Stimulated activated naive CD8-positive, alpha-beta T cell treated with anti-CD3 and anti-CD28 coated beads, Interleukin-15, Interleukin-2, amounts not matched to agents 100 ng/mL and 50 ng/mL, for 24 hours (primary cell): ENCODE measurements around the gene DUS2.
"Not testable (repeated sequence)": the region's sequence is repeated elsewhere in the genome, so short reads cannot be mapped to it uniquely, and the experiment has no call there.

Source experiments
- H3K27ac Mint-ChIP-seq: one replicate; pipeline ENCODE4 v1.8.0; 2021; ENCODE audit warnings: mild to moderate bottlenecking, mixed read lengths
- H3K27me3 Mint-ChIP-seq: one replicate; pipeline ENCODE4 v1.8.0; 2021; ENCODE audit warnings: mixed read lengths
- H3K36me3 Mint-ChIP-seq: one replicate; pipeline ENCODE4 v1.8.0; 2021; ENCODE audit warnings: low read depth, mixed read lengths
- H3K4me1 Mint-ChIP-seq: one replicate; pipeline ENCODE4 v1.8.0; 2021; ENCODE audit warnings: low read depth, mixed read lengths
- H3K4me3 Mint-ChIP-seq: one replicate; pipeline ENCODE4 v1.8.0; 2021; ENCODE audit warnings: mild to moderate bottlenecking, mixed read lengths
- H3K9me3 Mint-ChIP-seq: one replicate; pipeline ENCODE4 v1.8.0; 2021; ENCODE audit warnings: mixed read lengths

DUS2 gene

DNA sequence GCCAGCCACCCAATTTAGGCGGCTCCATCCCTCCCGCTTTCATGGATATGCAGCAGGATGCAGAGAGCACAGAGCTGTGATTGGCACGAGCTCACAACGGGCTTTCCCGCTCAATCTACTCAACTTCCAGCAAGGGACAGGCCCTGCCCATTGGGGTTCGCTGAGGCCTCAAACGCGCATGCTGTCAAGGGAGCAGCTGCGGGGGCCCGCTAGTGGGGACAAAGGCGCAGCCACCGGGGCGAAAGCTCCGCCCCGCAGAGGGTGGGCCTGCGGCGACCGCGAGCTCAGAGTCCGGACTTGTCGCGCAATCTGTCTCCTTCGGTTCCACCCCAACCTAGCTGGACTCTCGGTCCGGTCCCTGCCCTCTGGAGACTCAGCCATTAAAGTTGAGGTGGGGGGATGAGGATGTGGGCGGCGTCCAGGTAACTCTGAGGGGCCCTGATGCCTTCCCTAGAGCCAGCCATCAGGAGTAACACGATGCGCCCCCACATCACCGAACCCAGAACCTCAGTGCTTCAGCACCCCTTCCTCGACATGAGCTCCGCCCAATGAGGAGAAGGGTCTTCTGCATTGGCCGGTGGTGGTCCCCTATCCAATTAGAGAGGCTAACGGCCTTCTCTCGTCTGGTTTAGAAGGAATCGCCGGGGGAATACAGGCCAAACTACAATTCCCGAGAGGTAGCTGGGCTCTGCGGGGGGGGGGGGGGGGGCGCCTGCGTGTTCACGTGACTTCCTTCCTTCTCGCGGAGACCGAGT is 61.6 kb downstream of the DUS2 start:
- Mint-ChIP-seq H3K36me3 (peaks cover 16% of the 10 kb centered on the region), H3K9me3 (no peaks in the 10 kb centered on the region), H3K27ac (peak overlapping the region; percentile 85), H3K4me1 (peaks cover 70% of the 10 kb centered on the region), H3K4me3 (peak overlapping the region; percentile 81), H3K27me3 (no peaks in the 10 kb centered on the region)

DNA sequence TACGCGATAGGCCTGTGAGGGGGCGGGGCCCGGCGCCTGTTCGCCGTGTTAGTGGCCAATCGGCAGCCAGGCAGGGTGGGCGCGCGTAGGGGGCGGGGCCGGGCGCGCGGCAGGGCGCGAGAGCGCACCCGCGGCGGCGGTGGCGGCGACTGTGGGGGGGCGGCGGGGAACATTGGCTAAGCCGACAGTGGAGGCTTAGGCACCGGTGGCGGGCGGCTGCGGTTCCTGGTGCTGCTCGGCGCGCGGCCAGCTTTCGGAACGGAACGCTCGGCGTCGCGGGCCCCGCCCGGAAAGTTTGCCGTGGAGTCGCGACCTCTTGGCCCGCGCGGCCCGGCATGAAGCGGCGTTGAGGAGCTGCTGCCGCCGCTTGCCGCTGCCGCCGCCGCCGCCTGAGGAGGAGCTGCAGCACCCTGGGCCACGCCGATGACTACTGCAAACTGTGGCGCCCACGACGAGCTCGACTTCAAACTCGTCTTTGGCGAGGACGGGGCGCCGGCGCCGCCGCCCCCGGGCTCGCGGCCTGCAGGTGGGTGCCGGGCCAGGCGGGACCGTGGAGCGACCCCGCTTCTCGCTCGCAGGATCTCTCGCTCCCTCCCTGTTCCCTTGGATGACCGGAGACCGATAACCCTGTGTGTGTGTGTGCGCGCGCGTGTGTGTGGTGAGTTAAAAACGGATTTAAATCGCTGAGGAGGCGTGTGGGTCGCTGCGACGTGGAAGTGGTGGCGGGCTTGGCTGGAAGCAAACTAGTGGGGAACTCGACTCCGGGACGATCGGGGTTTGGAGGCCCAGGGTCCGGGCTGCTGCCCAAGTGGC is 62.4 kb downstream of the DUS2 start, which contains the start of gene NFATC3:
TSS of gene NFATC3 (plus strand) at position 112 of the 813 bp plus-strand sequence. CDS start at position 424, 312 bp downstream.
- H3K4me1 Mint-ChIP-seq, result peaks cover 70% of the 10 kb centered on the region
- peak within 1 kb of the TSS; percentile 86 for H3K27ac Mint-ChIP-seq
- peaks cover 16% of the 10 kb centered on the region for H3K36me3 Mint-ChIP-seq
- no peaks in the 10 kb centered on the region for H3K27me3 Mint-ChIP-seq
- H3K9me3 Mint-ChIP-seq, result no peaks in the 10 kb centered on the region
- peak within 1 kb of the TSS; percentile 93 for H3K4me3 Mint-ChIP-seq

GRCh38 chr16:68086336-68086841 is 63.3 kb downstream of the DUS2 start:
- H3K9me3 Mint-ChIP-seq, result no peaks in the 10 kb centered on the region
- no peaks in the 10 kb centered on the region for H3K27me3 Mint-ChIP-seq
- peak overlapping the region; percentile 86 for H3K27ac Mint-ChIP-seq
- H3K4me1 Mint-ChIP-seq, result peaks cover 70% of the 10 kb centered on the region
- H3K36me3 Mint-ChIP-seq, result peaks cover 12% of the 10 kb centered on the region
- peak overlapping the region; percentile 93 for H3K4me3 Mint-ChIP-seq

DNA sequence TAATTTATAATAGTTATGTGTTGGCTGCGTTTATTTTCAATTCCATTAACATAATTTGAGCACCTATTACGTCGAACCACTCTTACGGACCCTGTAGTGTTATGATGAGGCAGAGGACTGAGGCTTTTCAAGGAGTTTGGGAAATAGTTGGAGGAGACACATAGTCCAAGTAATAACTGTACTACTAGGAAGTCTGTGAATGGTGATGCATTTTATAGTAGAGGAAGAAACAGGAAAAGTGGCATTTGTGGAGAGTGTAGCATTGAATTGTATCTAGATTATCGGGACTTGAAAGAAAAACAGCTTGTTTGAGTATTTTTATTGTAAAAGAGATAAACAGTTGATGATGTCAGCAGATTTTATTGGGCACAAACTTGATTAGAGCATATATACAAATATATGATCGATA is 63.8 kb downstream of the DUS2 start:
- peak overlapping the region; percentile 86 for H3K27ac Mint-ChIP-seq
- H3K4me1 Mint-ChIP-seq, result peaks cover 70% of the 10 kb centered on the region
- no peaks in the 10 kb centered on the region for H3K9me3 Mint-ChIP-seq
- peaks cover 12% of the 10 kb centered on the region for H3K36me3 Mint-ChIP-seq
- H3K27me3 Mint-ChIP-seq, result no peaks in the 10 kb centered on the region
- H3K4me3 Mint-ChIP-seq, result peak overlapping the region; percentile 93

GRCh38 chr16:68087688-68088087 is 64.6 kb downstream of the DUS2 start:
- Mint-ChIP-seq H3K4me3 (peak overlapping the region; percentile 93), H3K27me3 (no peaks in the 10 kb centered on the region), H3K36me3 (peaks cover 12% of the 10 kb centered on the region), H3K9me3 (no peaks in the 10 kb centered on the region), H3K4me1 (peaks cover 69% of the 10 kb centered on the region), H3K27ac (peak overlapping the region; percentile 67)

DNA sequence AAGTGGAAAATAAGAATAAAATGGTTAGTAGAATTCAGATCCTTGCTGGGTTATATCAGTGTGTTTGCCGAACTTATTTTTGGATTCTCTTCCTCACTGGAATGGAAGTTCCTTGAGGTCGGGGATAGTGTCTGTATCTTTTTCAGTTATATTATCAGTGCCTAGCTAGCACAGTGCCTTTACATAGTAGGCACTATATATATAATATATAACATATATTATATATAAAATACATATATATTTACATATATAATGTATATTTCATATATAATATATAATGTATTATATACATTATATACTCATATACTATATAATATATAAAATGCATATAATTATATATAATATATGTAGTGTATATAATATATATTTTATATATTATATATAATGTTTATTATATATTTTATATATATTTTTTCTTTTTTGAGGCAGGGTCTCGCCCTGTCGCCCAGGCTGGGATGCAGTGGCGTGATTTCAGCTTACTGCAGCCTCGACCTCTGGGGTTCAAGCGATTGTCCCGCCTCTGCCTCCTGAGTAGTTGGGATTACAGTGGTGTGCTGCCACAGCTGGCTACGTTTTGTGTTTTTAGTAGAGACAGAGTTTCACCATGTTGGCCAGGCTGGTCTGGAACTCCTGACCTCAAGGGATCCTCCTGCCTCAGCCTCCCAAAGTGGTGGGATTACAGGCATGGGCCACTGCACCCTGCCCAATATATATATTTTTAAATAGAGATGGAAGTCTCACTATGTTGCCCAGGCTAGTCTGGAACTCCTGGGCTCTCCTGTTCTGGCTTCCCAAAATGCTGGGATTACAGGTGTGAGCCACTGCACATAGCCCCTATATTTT is 65.3 kb downstream of the DUS2 start:
- peaks cover 69% of the 10 kb centered on the region for H3K4me1 Mint-ChIP-seq
- H3K36me3 Mint-ChIP-seq, result peaks cover 12% of the 10 kb centered on the region
- no peaks in the 10 kb centered on the region for H3K27me3 Mint-ChIP-seq
- H3K27ac Mint-ChIP-seq, result peak overlapping the region; percentile 73
- H3K9me3 Mint-ChIP-seq, result no peaks in the 10 kb centered on the region
- H3K4me3 Mint-ChIP-seq, result peak overlapping the region; percentile 93

GRCh38 chr16:68089067-68089466 is 66.0 kb downstream of the DUS2 start:
- Mint-ChIP-seq H3K27me3 (no peaks in the 10 kb centered on the region), H3K36me3 (peaks cover 7% of the 10 kb centered on the region), H3K4me3 (peak overlapping the region; percentile 79), H3K27ac (peak overlapping the region; percentile 73), H3K4me1 (peaks cover 69% of the 10 kb centered on the region), H3K9me3 (no peaks in the 10 kb centered on the region)

DNA sequence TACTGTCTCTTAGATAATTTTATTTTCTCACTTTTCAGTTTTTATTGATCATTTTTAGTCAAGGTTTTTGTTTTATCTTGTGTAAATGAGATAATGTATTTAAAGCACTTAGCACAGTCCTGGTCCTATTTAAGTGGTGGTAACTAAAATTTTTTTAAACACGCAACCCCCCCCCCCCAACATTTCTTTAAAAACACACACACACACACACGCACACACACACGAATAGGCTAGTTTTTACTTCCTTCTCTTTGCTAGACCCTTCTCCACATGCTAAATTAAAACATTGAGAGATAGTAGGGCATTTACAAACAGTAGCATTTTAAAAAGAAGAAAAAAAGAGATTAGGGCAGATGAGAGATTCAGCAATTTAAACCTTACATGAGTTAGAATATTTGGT is 67.0 kb downstream of the DUS2 start:
- Mint-ChIP-seq H3K4me3 (peak overlapping the region; percentile 79), H3K27ac (peak overlapping the region; percentile 73), H3K4me1 (peaks cover 74% of the 10 kb centered on the region), H3K36me3 (peaks cover 7% of the 10 kb centered on the region), H3K9me3 (no peaks in the 10 kb centered on the region), H3K27me3 (no peaks in the 10 kb centered on the region)

DNA sequence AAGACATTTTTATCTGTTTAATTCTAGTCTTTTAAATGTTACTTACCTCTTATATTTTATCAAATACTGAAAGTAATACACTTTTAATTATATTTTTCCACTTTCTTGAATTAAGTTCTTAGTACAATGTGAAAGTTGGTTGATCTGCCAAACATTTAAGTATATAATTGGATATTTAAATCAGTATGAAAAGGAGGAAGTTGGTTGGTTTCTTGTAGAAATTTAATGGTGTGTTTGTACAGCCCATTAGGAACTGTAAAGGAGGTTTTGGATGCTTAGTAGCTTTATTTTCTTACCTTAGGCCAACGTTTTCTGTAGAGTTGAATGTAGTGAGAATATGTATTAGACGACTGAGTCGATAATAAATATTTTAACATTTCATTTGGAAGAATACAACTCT is 67.4 kb downstream of the DUS2 start:
- H3K36me3 Mint-ChIP-seq, result peaks cover 7% of the 10 kb centered on the region
- H3K27me3 Mint-ChIP-seq, result no peaks in the 10 kb centered on the region
- peak overlapping the region; percentile 79 for H3K4me3 Mint-ChIP-seq
- peak overlapping the region; percentile 73 for H3K27ac Mint-ChIP-seq
- H3K4me1 Mint-ChIP-seq, result peaks cover 76% of the 10 kb centered on the region
- H3K9me3 Mint-ChIP-seq, result no peaks in the 10 kb centered on the region

DNA sequence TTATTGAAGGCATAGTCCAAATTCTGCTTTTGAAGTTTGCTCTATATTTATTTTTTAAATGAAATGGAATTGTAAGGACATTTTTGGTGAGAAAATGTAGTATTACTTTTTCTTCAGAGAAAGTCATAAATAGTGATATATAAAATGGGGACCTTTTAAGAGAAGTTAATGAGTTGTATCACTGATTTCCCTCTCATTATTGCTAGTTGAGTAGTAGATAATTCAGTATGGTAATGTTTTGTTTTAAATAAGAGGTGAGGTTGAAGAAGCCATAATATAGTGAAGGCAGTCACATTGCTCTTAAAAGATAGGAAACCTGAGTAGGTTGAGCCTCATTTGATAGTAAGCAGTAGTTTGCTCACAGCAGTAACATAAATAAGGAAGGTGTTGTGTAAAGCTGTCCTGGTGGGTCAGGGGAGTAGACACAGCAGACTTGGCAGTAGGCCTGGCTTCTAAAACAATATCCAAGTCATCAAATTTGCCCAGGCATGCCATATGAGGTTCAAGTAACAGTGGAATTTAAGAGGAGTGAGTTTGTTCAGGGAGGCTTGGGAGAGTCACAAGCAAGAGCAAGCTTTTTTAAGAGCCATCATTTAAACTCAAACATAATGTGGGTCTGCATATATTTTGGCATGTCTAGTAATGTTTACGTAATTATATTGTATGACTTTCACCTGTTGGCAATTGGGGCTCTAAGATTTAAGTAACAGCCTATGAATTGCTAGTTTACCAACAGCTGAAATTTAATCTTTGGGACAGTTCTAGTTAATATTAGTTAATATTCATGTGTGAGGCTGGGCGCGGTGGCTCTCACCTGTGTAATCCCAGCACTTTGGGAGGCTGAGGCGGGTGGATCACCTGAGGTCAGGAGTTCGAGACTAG is 68.5 kb downstream of the DUS2 start:
- Mint-ChIP-seq H3K36me3 (peaks cover 4% of the 10 kb centered on the region), H3K27ac (peak overlapping the region; percentile 85), H3K27me3 (no peaks in the 10 kb centered on the region), H3K4me3 (peak overlapping the region; percentile 4), H3K4me1 (peaks cover 86% of the 10 kb centered on the region), H3K9me3 (no peaks in the 10 kb centered on the region)

GRCh38 chr16:68092275-68092674 is 69.2 kb downstream of the DUS2 start:
- not testable (repeated sequence) for H3K36me3 Mint-ChIP-seq, H3K4me3 Mint-ChIP-seq, H3K27me3 Mint-ChIP-seq, H3K9me3 Mint-ChIP-seq
- peak overlapping the region; percentile 95 for H3K27ac Mint-ChIP-seq
- peaks cover 89% of the 10 kb centered on the region for H3K4me1 Mint-ChIP-seq

GRCh38 chr16:68093816-68094613 is 70.9 kb downstream of the DUS2 start:
- no peaks in the 10 kb centered on the region for H3K9me3 Mint-ChIP-seq
- H3K4me1 Mint-ChIP-seq, result peaks cover 89% of the 10 kb centered on the region
- H3K36me3 Mint-ChIP-seq, result peaks cover 8% of the 10 kb centered on the region
- peak overlapping the region; percentile 59 for H3K4me3 Mint-ChIP-seq
- H3K27ac Mint-ChIP-seq, result peak overlapping the region; percentile 95
- no peaks in the 10 kb centered on the region for H3K27me3 Mint-ChIP-seq

GRCh38 chr16:68094614-68094934 is 71.5 kb downstream of the DUS2 start:
- Mint-ChIP-seq H3K36me3 (peaks cover 8% of the 10 kb centered on the region), H3K9me3 (no peaks in the 10 kb centered on the region), H3K27me3 (no peaks in the 10 kb centered on the region), H3K4me3 (peak overlapping the region; percentile 59), H3K27ac (peak overlapping the region; percentile 95), H3K4me1 (peaks cover 86% of the 10 kb centered on the region)
